ENCODE results near the gene GRIN2D. TPM values are rescaled to one million over a fixed set of nuclear protein-coding genes. Genes with fewer than 3 reads are reported as not detected.

GRIN2D gene
- under 1 TPM; 0.14 to 0.17 TPM for total RNA-seq

DNA sequence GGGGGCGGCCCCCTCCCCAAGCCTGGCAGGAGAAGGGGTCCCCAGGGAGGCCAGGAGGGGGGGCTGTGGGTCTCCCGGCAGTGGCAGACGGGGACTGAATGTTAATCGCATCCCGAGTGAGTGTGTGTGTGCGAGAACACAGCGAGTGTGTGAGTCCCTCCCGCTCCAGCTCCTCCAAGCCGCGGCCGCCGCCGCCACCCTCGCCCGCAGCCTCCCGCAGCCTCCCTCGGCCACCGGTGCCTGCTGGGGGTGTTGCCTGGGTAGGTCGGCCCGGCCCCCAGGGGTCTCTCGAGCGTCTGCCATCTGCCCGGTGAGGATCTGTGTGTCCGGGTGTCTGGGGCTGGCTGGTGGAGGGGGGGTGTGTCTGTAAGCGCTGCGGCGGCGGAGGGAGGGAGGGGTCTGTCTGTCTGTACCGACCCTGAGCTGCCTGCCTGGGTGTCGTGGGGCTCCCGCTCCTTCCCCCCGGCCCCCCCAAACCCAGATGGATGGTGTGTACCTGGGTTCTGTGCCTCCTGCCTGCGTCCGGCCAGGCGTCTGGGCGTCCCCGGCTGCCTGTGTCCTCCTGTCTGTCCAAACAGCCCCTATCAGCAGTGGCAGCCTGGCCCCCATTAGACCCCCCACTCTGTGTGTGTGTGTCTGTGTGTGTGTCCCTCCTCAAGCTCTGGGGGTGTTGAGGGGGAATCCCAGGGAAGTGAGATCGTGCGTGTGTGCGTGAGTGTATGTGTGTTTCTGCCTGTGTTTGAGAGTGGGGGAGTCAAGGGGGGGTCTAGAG is at the start of gene GRIN2D:
Gene GRIN2D (plus strand): TSS at position 110 of the 772 bp plus-strand sequence. CDS start 4,725 bp downstream, outside the sequence.
- no peaks in the 10 kb centered on the region for H3K9me3 Mint-ChIP-seq
- peaks cover 5% of the 10 kb centered on the region for H3K36me3 Mint-ChIP-seq
- peaks cover 23% of the 10 kb centered on the region for H3K4me1 Mint-ChIP-seq
- DNase-seq (peak; percentile 56), ATAC-seq (ENCODE audit: low read depth) (no peak)
- H3K27me3 Mint-ChIP-seq, result peaks cover 53% of the 10 kb centered on the region
- POLR2A ChIA-PET, result interaction anchor here (0.6 to 1.1 kb wide), 3 partner anchors 30 to 614 kb away, joined by 3 to 4 read pairs (median 3); partner anchors contain the start of genes SYNGR4 and TMEM143
- peak within 1 kb of the TSS; percentile 54 for H3K27ac Mint-ChIP-seq
- H3K4me3 Mint-ChIP-seq, result peak within 1 kb of the TSS; percentile 26

DNA sequence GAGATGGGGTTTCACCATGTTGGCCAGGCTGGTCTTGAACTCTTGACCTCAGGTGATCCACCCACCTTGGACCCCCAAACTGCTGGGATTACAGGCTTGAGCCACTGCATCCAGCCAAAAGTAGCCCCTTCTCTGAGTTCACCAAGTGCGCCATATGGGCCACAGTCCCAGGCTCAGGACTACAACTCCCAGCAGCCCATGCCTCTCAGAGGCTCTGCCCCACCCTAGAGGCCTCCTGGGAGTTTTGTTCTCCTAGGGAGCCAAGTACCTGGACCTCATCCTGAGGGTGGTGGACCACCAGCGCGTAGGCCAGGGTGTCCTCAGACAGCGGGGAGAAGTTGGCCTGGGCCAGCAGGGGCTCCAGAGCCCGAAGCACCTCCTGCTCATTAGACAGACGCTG is 48.6 kb upstream of the GRIN2D start:
- POLR2A ChIA-PET, result no interaction called here
- Mint-ChIP-seq H3K27ac (no peak overlapping the region), H3K4me1 (peaks cover 6% of the 10 kb centered on the region), H3K36me3 (peaks cover 2% of the 10 kb centered on the region), H3K9me3 (no peaks in the 10 kb centered on the region), H3K4me3 (no peak overlapping the region), H3K27me3 (no peaks in the 10 kb centered on the region)
- DNase-seq, result no peak
- ATAC-seq (ENCODE audit: low read depth), result no peak

DNA sequence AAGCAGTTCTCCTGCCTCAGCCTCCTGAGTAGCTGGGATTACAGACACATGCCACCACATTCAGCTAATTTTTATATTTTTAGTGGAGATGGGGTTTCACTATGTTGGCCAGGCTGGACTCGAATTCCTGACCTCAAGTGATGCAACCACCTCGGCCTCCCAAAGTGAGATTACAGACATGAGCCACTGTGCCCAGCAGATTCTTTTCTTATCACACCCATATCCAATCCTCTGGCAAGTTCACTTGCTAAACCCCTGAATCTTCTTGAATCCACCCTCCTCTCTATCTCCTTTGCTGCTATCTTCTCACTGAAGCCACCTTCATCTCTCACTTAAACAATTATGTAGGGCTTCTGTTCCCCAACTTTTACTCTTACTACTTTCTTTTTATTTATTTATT is 47.3 kb upstream of the GRIN2D start:
- Mint-ChIP-seq H3K27me3 (no peaks in the 10 kb centered on the region), H3K36me3 (peaks cover 2% of the 10 kb centered on the region), H3K27ac (no peak overlapping the region), H3K4me3 (no peak overlapping the region), H3K9me3 (no peaks in the 10 kb centered on the region), H3K4me1 (peaks cover 8% of the 10 kb centered on the region)
- DNase-seq, result no peak
- POLR2A ChIA-PET, result no interaction called here
- no peak for ATAC-seq (ENCODE audit: low read depth)

DNA sequence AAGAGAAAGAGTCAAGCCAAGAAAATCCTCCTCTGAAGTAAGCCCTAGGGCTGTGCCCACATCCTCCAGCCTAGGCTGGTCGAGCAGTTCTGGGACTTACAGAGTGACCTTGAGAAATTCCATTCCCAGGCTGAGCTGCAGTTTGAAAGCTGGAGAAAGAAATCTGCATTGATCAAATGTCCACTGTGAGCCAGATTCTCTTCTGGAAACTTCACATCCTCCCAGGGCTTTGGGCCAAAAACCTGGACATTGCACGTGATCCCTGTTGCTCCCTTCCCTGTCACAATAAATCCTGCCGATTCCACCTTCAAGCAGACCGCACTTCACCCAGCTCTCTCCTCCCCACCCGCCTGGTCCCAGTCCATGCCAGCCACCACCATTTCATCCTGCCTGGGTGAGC is 45.4 kb upstream of the GRIN2D start:
- DNase-seq, result no peak
- Mint-ChIP-seq H3K27ac (no peak overlapping the region), H3K36me3 (peaks cover 2% of the 10 kb centered on the region), H3K27me3 (no peaks in the 10 kb centered on the region), H3K9me3 (no peaks in the 10 kb centered on the region), H3K4me3 (no peak overlapping the region), H3K4me1 (peaks cover 8% of the 10 kb centered on the region)
- no peak for ATAC-seq (ENCODE audit: low read depth)
- POLR2A ChIA-PET, result no interaction called here

DNA sequence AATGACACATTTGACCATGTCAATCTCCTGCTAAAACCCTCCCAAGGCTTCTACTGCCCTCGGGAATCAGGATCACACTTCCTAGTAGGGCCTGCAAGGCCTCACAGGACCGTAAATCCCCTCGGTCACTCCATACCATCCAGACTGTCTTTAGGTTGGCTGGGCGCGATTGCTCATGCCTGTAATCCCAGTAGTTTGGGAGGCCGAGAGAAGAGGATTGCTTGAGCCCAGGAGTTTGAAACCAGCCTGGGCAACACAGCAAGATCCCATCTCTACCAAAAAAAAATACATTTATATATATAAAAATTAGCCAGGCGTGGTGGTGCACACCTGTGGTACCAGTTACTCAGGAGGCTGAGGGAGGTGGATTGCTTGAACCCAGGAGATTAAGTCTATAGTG is 44.7 kb upstream of the GRIN2D start:
- Mint-ChIP-seq H3K27ac (no peak overlapping the region), H3K9me3 (no peaks in the 10 kb centered on the region), H3K27me3 (no peaks in the 10 kb centered on the region), H3K36me3 (peaks cover 2% of the 10 kb centered on the region), H3K4me3 (no peak overlapping the region), H3K4me1 (peaks cover 8% of the 10 kb centered on the region)
- DNase-seq (no peak), ATAC-seq (ENCODE audit: low read depth) (no peak)
- POLR2A ChIA-PET, result no interaction called here

DNA sequence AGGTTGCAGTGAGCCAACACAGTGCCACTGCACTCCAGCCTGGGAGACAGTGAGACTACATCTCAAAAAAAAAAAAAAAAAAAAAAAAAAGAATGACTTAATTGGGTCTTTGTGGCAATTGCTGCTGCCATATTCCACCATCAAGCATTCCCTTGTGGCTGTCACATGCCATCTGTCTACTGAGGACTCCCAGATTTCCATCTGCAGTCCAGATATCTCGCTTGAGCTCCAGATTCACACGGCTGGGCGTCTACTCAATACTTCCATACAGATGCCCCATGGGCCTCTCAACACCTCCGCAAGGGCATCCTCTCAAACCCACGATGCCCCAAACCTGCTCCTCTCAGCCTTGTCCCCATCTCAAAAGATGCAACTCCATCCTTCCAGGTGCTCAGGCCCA is 42.6 kb upstream of the GRIN2D start:
- POLR2A ChIA-PET, result interaction anchor here (0.5 kb wide), 1 partner anchor 228 kb away, joined by 4 read pairs; no protein-coding TSS in a partner anchor
- ATAC-seq (ENCODE audit: low read depth), result no peak
- peaks cover 8% of the 10 kb centered on the region for H3K4me1 Mint-ChIP-seq
- H3K36me3 Mint-ChIP-seq, result peaks cover 2% of the 10 kb centered on the region
- H3K4me3 Mint-ChIP-seq, result no peak overlapping the region
- no peak overlapping the region for H3K27ac Mint-ChIP-seq
- H3K9me3 Mint-ChIP-seq, result no peaks in the 10 kb centered on the region
- no peaks in the 10 kb centered on the region for H3K27me3 Mint-ChIP-seq
- DNase-seq, result no peak

DNA sequence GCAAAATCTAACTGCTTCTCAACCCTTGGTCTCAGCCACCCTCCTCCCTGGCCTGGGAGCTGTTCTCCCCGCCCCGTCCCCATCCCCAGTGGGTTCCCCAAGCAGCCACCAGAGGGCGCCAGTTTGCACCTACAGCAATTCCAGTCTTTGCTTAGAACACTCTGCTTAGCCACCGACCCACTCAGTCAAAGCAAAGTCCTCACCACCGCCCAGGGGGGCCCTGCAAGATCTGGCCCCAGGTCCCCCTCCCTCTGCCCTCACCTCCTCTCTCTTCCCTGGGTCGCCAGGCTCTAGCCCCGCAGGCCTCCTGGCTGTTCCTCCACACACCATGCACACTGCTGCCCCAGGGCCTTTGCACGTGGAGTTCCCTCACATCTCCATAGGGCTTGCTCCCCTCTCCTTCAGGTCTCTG is 42.1 kb upstream of the GRIN2D start:
- Mint-ChIP-seq H3K4me3 (no peak overlapping the region), H3K36me3 (peaks cover 2% of the 10 kb centered on the region), H3K27me3 (no peaks in the 10 kb centered on the region), H3K4me1 (peaks cover 8% of the 10 kb centered on the region), H3K9me3 (no peaks in the 10 kb centered on the region), H3K27ac (no peak overlapping the region)
- ATAC-seq (ENCODE audit: low read depth) (peak; percentile 88), DNase-seq (peak; percentile 85)
- POLR2A ChIA-PET, result no interaction called here

DNA sequence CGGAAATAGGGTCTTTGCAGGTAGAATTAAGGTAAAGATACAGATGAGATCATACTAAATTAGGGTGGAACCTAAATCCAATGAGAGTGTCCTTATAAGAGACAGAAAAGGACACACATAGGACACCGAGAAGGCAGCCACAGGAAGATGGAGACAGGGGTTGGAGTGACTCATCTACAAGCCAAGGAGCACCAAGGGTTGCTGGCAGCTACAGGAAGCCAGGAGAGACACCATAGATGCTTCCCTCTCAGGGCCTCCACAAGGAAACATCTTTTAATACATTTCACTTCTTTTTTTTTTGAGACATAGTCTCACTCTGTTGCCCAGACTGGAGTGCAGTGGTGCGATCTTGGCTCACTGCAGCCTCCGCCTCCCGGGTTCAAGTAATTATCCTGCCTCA is 39.8 kb upstream of the GRIN2D start:
- Mint-ChIP-seq H3K4me3 (no peak overlapping the region), H3K9me3 (no peaks in the 10 kb centered on the region), H3K27ac (no peak overlapping the region), H3K36me3 (no peaks in the 10 kb centered on the region), H3K27me3 (no peaks in the 10 kb centered on the region), H3K4me1 (peaks cover 4% of the 10 kb centered on the region)
- ATAC-seq (ENCODE audit: low read depth), result no peak
- DNase-seq, result no peak
- POLR2A ChIA-PET, result interaction anchor here (0.7 to 1.2 kb wide), 2 partner anchors 19 to 1139 kb away, joined by 3 read pairs; no protein-coding TSS in a partner anchor

DNA sequence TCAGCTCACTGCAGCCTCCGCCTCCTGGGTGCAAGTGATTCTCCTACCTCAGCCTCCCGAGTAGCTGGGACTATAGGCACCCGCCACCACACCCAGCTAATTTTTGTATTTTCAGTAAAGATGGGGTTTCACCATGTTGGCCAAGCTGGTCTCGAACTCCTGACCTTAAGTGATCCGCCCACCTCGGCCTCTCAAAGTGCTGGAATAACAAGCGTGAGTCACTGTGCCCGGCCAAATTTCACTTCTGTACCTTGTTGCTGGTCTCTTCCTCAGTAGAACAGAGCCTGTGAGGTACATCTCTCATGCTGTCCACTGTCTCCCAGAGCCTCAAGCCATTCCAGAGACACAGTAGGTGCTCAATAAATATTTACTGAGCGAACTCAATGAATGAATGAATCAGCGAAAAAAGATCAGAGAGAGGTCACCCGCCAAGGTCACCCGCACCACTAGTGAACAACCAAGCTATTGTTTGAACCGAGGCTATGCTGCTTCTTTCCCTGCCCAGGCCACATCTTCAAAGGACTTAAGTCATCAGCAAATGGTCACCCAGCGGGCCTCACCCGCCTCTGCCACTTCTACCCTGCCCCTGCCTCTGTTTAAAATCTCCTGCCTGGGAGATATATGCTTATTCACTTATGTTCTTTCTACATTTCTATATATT is 39.0 kb upstream of the GRIN2D start:
- Mint-ChIP-seq H3K4me3 (no peak overlapping the region), H3K9me3 (no peaks in the 10 kb centered on the region), H3K36me3 (no peaks in the 10 kb centered on the region), H3K27me3 (no peaks in the 10 kb centered on the region), H3K27ac (no peak overlapping the region), H3K4me1 (peaks cover 2% of the 10 kb centered on the region)
- ATAC-seq (ENCODE audit: low read depth) (no peak), DNase-seq (no peak)
- POLR2A ChIA-PET, result no interaction called here

DNA sequence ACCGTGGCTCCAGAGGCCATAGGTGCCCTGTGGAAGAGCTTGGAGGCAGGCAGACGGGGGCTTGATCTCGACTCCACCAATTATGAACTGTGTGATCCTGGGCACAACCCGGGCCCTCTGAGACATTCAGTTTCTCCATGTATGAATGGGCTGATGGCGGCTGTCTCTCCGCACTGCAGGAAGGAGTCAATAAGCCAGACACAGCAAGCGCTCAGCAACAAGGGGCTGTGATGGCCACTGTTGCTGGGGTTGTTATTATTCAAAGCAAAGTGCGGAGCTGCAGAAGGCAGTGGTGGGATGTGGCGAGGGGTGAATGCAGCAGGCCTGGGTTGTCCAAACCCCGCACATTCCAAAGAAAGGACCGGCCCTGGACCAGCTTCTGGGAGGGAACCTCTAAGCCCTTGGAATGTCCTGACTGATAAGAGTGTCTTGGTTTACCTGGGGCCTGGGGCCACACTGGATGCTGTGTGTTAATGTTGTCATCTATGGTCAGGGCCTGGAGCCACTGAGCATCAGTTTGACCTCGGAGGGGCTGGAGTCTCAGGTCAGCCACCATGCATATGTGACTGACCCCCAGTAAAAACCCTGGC is 38.0 kb upstream of the GRIN2D start:
- no peaks in the 10 kb centered on the region for H3K27me3 Mint-ChIP-seq
- H3K36me3 Mint-ChIP-seq, result peaks cover 2% of the 10 kb centered on the region
- DNase-seq (no peak), ATAC-seq (ENCODE audit: low read depth) (no peak)
- H3K27ac Mint-ChIP-seq, result no peak overlapping the region
- H3K4me3 Mint-ChIP-seq, result no peak overlapping the region
- POLR2A ChIA-PET, result no interaction called here
- H3K9me3 Mint-ChIP-seq, result no peaks in the 10 kb centered on the region
- peaks cover 2% of the 10 kb centered on the region for H3K4me1 Mint-ChIP-seq

DNA sequence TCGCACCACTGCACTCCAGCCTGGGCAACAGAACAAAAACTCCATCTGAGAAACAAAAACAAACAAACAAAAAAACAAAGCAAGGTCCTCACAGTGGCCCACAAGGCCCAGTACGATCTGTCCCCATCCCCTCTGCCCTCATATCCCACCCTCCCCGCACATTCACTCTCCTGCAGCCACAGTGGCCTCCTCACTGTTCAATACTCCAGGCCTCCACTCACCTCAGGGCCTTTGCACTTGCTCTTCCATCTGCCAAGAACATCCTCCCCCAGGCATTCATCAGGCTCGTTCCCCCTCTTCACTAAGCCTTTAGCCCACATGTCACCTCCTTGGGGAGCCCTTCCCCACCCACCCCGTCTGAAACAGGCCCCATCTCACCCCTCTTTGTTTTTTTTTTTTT is 34.3 kb upstream of the GRIN2D start:
- Mint-ChIP-seq H3K36me3 (peaks cover 4% of the 10 kb centered on the region), H3K27ac (no peak overlapping the region), H3K4me3 (no peak overlapping the region), H3K4me1 (peaks cover 9% of the 10 kb centered on the region), H3K9me3 (no peaks in the 10 kb centered on the region), H3K27me3 (no peaks in the 10 kb centered on the region)
- POLR2A ChIA-PET, result interaction anchor here (0.6 kb wide), 2 partner anchors 59 to 249 kb away, joined by 3 read pairs; no protein-coding TSS in a partner anchor
- no peak for DNase-seq
- no peak for ATAC-seq (ENCODE audit: low read depth)

DNA sequence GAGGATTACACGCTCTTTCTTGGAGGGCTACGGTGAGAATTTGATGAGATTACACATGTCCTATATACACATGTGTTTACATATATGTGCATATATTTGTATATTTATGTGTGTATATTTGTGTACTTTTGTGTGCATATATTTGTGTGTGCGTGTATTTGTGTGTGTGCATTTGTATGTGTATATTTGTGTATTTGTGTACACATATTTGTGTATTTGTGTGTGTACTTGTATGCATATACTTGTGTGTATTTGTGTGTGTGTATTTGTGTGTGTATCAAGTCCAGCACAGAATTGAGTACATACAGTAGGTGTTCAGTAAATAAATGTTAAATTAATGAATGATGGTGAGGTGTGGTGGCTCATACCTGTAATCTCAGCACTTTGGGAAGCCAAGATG is 31.6 kb upstream of the GRIN2D start:
- no peak for DNase-seq
- Mint-ChIP-seq H3K27ac (no peak overlapping the region), H3K9me3 (no peaks in the 10 kb centered on the region), H3K27me3 (no peaks in the 10 kb centered on the region), H3K36me3 (peaks cover 4% of the 10 kb centered on the region), H3K4me1 (peaks cover 17% of the 10 kb centered on the region), H3K4me3 (no peak overlapping the region)
- POLR2A ChIA-PET, result interaction anchor here (0.5 to 2.5 kb wide), 2 partner anchors 29 to 144 kb away, joined by 3 to 25 read pairs; partner anchors contain the start of gene KDELR1
- ATAC-seq (ENCODE audit: low read depth), result no peak

DNA sequence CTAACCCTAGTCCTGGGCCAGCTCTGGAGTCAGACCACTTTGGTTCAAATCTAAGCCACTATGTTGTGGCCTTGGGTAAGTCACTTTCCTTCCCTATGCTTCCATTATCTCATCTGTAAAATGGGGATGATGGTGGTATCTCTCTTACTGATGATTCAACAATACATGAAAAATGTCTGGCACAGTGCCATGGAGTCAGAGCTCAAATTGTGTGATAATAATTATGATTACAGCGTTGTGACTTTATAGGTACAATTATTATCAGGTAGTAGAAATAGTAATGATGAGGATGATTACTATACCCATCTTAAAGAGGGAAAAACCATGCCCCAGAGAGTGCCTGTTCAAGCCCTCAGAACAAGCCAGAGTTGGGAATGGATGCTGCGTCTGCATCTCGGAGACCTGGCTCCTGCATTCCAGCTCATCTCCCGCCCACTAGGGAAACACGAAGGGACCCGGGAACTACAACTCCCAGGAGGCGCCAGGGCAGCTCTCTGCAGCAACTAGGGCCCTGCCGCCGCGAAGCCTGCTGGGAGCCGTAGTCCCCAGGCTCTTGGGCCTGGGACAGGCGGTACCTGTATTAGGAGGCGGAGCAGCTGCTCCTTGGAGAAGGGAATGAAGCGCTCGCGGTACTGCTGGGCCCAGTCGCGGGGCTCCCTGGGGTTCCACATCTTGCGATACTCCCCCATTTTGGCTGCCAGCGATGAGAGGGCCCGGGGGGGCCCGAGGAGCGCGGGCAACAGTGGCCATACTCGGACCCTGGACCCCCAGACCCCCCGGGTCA is 30.6 kb upstream of the GRIN2D start:
- DNase-seq, result peak; percentile 86
- H3K9me3 Mint-ChIP-seq, result no peaks in the 10 kb centered on the region

More for the DNA sequence above, 30.6 kb upstream of the GRIN2D start:
- peak; percentile 62 for ATAC-seq (ENCODE audit: low read depth)
- peaks cover 17% of the 10 kb centered on the region for H3K4me1 Mint-ChIP-seq
- H3K36me3 Mint-ChIP-seq, result peaks cover 4% of the 10 kb centered on the region
- peak overlapping the region; percentile 97 for H3K27ac Mint-ChIP-seq
- POLR2A ChIA-PET, result interaction anchor here (0.8 to 3.3 kb wide), 10 partner anchors 28 to 160 kb away, joined by 3 to 40 read pairs (median 6); partner anchors contain the start of genes EMP3, GRIN2D, GRWD1 and KDELR1
- peak overlapping the region; percentile 90 for H3K4me3 Mint-ChIP-seq
- H3K27me3 Mint-ChIP-seq, result no peaks in the 10 kb centered on the region

Measured in activated naive CD8-positive, alpha-beta T cell treated with anti-CD3 and anti-CD28 coated beads, Interleukin-2, amount 10 ng/mL, durations not matched to agents 7 days and 5 days (primary cell).